ENCODE measurements around the gene KISS1R. TPM values are rescaled to one million over a fixed set of nuclear protein-coding genes. Genes with fewer than 3 reads are reported as not detected.
A peak's percentile ranks its signal among the peaks of the same experiment; 100 is the strongest.

Gene KISS1R
- not detected in 2 replicates for total RNA-seq (2022)
- not detected for Bru-seq, nascent RNA
- not detected for BruChase-seq, experiment 1, labeled RNA remaining after a 6-hour chase
- BruChase-seq, experiment 2, labeled RNA remaining after a 2-hour chase = not detected
- long read RNA-seq = 0 reads

- intact Hi-C loops (cut with micrococcal nuclease) = loop anchor here (1.0 kb wide), 1 partner anchor 34 kb away; no protein-coding TSS in a partner anchor
- H3K27ac Mint-ChIP-seq (ENCODE audit: low read depth, unreplicated experiment) = no peak within 1 kb of the TSS
- no peaks in the 10 kb centered on the region for H3K9me3 Mint-ChIP-seq (ENCODE audit: unreplicated experiment)
- H3K27me3 Mint-ChIP-seq (ENCODE audit: insufficient read depth, unreplicated experiment) = no peaks in the 10 kb centered on the region
- no peaks in the 10 kb centered on the region for H3K36me3 Mint-ChIP-seq (ENCODE audit: insufficient read depth, unreplicated experiment)
- no peak for DNase-seq (ENCODE audit: unreplicated experiment)
- H3K4me1 Mint-ChIP-seq (ENCODE audit: insufficient read depth, unreplicated experiment) = no peaks in the 10 kb centered on the region
- POLR2A ChIA-PET = interaction anchor here (0.9 kb wide), 1 partner anchor 63 kb away, joined by 3 read pairs; no protein-coding TSS in a partner anchor
- TF ChIP-seq, protein P1, sequence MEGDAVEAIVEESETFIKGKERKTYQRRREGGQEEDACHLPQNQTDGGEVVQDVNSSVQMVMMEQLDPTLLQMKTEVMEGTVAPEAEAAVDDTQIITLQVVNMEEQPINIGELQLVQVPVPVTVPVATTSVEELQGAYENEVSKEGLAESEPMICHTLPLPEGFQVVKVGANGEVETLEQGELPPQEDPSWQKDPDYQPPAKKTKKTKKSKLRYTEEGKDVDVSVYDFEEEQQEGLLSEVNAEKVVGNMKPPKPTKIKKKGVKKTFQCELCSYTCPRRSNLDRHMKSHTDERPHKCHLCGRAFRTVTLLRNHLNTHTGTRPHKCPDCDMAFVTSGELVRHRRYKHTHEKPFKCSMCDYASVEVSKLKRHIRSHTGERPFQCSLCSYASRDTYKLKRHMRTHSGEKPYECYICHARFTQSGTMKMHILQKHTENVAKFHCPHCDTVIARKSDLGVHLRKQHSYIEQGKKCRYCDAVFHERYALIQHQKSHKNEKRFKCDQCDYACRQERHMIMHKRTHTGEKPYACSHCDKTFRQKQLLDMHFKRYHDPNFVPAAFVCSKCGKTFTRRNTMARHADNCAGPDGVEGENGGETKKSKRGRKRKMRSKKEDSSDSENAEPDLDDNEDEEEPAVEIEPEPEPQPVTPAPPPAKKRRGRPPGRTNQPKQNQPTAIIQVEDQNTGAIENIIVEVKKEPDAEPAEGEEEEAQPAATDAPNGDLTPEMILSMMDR (IDR thresholded peaks at IDR 0.05; ENCODE audit: unreplicated experiment) = peak; percentile 79
- H3K4me3 Mint-ChIP-seq (ENCODE audit: unreplicated experiment) = no peak within 1 kb of the TSS
- CTCF ChIA-PET = interaction anchor here (0.7 kb wide), 1 partner anchor 148 kb away, joined by 5 read pairs; no protein-coding TSS in a partner anchor
- BruUV-seq (replicated peaks) = no TSS peak
Observed at GRCh38 chr19:917323-918151, at the start of gene KISS1R. Gene KISS1R (plus strand): TSS chr19:917333. CDS start chr19:917503, 170 bp downstream.

DNA sequence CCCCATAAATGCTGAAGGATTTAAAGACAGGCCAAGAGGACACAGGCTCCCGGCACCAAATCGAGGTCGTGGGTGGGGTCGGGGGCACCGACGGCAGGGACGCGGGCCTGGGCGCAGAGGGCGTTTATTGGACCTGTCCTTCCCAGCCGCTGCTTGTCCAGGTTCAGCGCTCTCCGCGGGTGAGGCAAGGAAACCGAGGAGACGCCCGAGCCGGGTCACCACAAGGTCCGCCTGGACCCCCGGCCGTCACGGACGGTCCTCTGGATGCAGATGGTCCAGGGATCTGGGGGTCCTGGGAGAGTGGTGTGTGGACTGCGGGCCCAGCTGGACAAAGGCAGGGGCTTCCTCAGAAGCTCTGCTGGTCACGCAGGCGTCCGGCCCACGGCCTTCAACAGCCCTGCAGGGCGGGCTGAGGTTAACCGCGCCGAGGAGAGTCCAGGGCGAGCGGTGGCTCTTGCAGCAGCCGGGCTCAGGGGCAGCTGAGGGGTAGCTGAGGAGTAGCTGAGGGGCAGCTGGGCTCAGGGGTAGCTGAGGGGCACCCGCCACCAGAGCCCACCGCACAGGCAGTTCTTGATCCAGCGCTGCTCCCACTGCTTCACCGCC lies 49.2 kb upstream of the KISS1R start:
- no peak for DNase-seq (ENCODE audit: unreplicated experiment)
- no peaks in the 10 kb centered on the region for H3K27me3 Mint-ChIP-seq (ENCODE audit: insufficient read depth, unreplicated experiment)
- TF ChIP-seq, protein P1 (IDR thresholded peaks at IDR 0.05; ENCODE audit: unreplicated experiment) = no peak
- TSS peak; percentile 58 for BruUV-seq (replicated peaks)
- intact Hi-C loops (cut with micrococcal nuclease) = no loop called here
- CTCF ChIA-PET = no interaction called here
- POLR2A ChIA-PET = no interaction called here
- no peak overlapping the region for H3K27ac Mint-ChIP-seq (ENCODE audit: low read depth, unreplicated experiment)
- no peaks in the 10 kb centered on the region for H3K9me3 Mint-ChIP-seq (ENCODE audit: unreplicated experiment)
- peaks cover 24% of the 10 kb centered on the region for H3K4me1 Mint-ChIP-seq (ENCODE audit: insufficient read depth, unreplicated experiment)
- H3K4me3 Mint-ChIP-seq (ENCODE audit: unreplicated experiment) = no peak overlapping the region
- H3K36me3 Mint-ChIP-seq (ENCODE audit: insufficient read depth, unreplicated experiment) = peaks cover 26% of the 10 kb centered on the region

- intact Hi-C loops (cut with micrococcal nuclease) = no loop called here
- Mint-ChIP-seq H3K4me1 (ENCODE audit: insufficient read depth, unreplicated experiment) (peaks cover 24% of the 10 kb centered on the region), H3K36me3 (ENCODE audit: insufficient read depth, unreplicated experiment) (peaks cover 26% of the 10 kb centered on the region), H3K27me3 (ENCODE audit: insufficient read depth, unreplicated experiment) (no peaks in the 10 kb centered on the region), H3K4me3 (ENCODE audit: unreplicated experiment) (no peak overlapping the region), H3K27ac (ENCODE audit: low read depth, unreplicated experiment) (no peak overlapping the region), H3K9me3 (ENCODE audit: unreplicated experiment) (no peaks in the 10 kb centered on the region)
- CTCF ChIA-PET = no interaction called here
- no TSS peak for BruUV-seq (replicated peaks)
- TF ChIP-seq, protein P1 (IDR thresholded peaks at IDR 0.05; ENCODE audit: unreplicated experiment) = no peak
- DNase-seq (ENCODE audit: unreplicated experiment) = no peak
- POLR2A ChIA-PET = no interaction called here
Observed at GRCh38 chr19:868458-869244, 48.5 kb upstream of the KISS1R start.
